GM18498 (cell line): ENCODE measurements around the gene MIPEP.
"Not testable (repeated sequence)": the region's sequence is repeated elsewhere in the genome, so short reads cannot be mapped to it uniquely, and the experiment has no call there.

Source experiments
- ATAC-seq: cut with Tn5 transposase; IDR thresholded peaks from one replicate; pipeline ENCODE4 v1.9.1; 2021; ENCODE audit warnings: mild to moderate bottlenecking, moderate library complexity; ENCODE audit not compliant: unreplicated experiment

The MIPEP gene

GRCh38 chr13:23889615-23890607, 711 bp upstream of the MIPEP start:
- ATAC-seq: peak; percentile 23

GRCh38 chr13:23884361-23884760, 4.8 kb downstream of the MIPEP start:
- not testable (repeated sequence) for ATAC-seq

- no peak for ATAC-seq
Measured at GRCh38 chr13:23883255-23883654, 5.9 kb downstream of the MIPEP start.

GRCh38 chr13:23881402-23881800, 7.8 kb downstream of the MIPEP start:
- ATAC-seq: not testable (repeated sequence)

GRCh38 chr13:23880493-23881401, 8.5 kb downstream of the MIPEP start:
- not testable (repeated sequence) for ATAC-seq

- no peak for ATAC-seq
Measured at GRCh38 chr13:23877286-23877685, 11.9 kb downstream of the MIPEP start.

GRCh38 chr13:23876265-23876664, 12.9 kb downstream of the MIPEP start:
- no peak for ATAC-seq

GRCh38 chr13:23871616-23872220, 17.5 kb downstream of the MIPEP start:
- no peak for ATAC-seq

GRCh38 chr13:23870356-23871140, 18.7 kb downstream of the MIPEP start:
- no peak for ATAC-seq

- no peak for ATAC-seq
Measured at GRCh38 chr13:23868521-23868920, 20.7 kb downstream of the MIPEP start.

- no peak for ATAC-seq
Measured at GRCh38 chr13:23867027-23867491, 22.1 kb downstream of the MIPEP start.

- no peak for ATAC-seq
Measured at GRCh38 chr13:23866420-23867026, 22.7 kb downstream of the MIPEP start.

- no peak for ATAC-seq
Measured at GRCh38 chr13:23865906-23866305, 23.3 kb downstream of the MIPEP start.

GRCh38 chr13:23865026-23865425, 24.2 kb downstream of the MIPEP start:
- ATAC-seq: no peak

- ATAC-seq: no peak
Measured at GRCh38 chr13:23861310-23861709, 27.9 kb downstream of the MIPEP start.

GRCh38 chr13:23859904-23860303, 29.3 kb downstream of the MIPEP start:
- no peak for ATAC-seq

GRCh38 chr13:23859455-23859854, 29.7 kb downstream of the MIPEP start:
- ATAC-seq: no peak

- ATAC-seq: no peak
Measured at GRCh38 chr13:23858546-23858945, 30.7 kb downstream of the MIPEP start.

GRCh38 chr13:23856008-23856750, 33.0 kb downstream of the MIPEP start:
- ATAC-seq: no peak
